HCT116 (cell line): ENCODE results near the gene CCDC9.
A peak's percentile ranks its signal among the peaks of the same experiment; 100 is the strongest.

Experiments used
- POLR2AphosphoS5 ChIP-seq: IDR thresholded peaks from 2 replicates; pipeline ENCODE4 v1.6.1; 2011; ENCODE audit warnings: mild to moderate bottlenecking, low read depth, low read length, moderate library complexity
- RAD21 ChIP-seq: IDR thresholded peaks from 2 replicates; pipeline ENCODE4 v1.6.1; 2012; ENCODE audit warnings: low read depth, mild to moderate bottlenecking
- REST ChIP-seq: IDR thresholded peaks from 2 replicates; pipeline ENCODE4 v1.6.1; 2012; ENCODE audit warnings: low read depth
- SP1 ChIP-seq: IDR thresholded peaks from 2 replicates; pipeline ENCODE4 v1.6.1; 2012; ENCODE audit warnings: low read depth
- TF ChIP-seq, protein P1 (sequence below), 3 experiments: fragments of 200-600 bp in 1 of 3; sonication (generic) in 1 of 3; IDR thresholded peaks in 2 of 3; conservative IDR thresholded peaks in 1 of 3; 2 replicates each; pipeline ENCODE4 v1.5.1; 2012 to 2017; ENCODE audit warnings: low read depth in 2 of 3, low read length in 2 of 3, antibody characterized with exemption in 1 of 3, borderline replicate concordance in 1 of 3, control low read depth in 1 of 3, mild to moderate bottlenecking in 1 of 3, mixed read lengths in 1 of 3, mixed run types in 1 of 3, moderate library complexity in 1 of 3; ENCODE audit not compliant: insufficient read depth in 1 of 3

DNA sequence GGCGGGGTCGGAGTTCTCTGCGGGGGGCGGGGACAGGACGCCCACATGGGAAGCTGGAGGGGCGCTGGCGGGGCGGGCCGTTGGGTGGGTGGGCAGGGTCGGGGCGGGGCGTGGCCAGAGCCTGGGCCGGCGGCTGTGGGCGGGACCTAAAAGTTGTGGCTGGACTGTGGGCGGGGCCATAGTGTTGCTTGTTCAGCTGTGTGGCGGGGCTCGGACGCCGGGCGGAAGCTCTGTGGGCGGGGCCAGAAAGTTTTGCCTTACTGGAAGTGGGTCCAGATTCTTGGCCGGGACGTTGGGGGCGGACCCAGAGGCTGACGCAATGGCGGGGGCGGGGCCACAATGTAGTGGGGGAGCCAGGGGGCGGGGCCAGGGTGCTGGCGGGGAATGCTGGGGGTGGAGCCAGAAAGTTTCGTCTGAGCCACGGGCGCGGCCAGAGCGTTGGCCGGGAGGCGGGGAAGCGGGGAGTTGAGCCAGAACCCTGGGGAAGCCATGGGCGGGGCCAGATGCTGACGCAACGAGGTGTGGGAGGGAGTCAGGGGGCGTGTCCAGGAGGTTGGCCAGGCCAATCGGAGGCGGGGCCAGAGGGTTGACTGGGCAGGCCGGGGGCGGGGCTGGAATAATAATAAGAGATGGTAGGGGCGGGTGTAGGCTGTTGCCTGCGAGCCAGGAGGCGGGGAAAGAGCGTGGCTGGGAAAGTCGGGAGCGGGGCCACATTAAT lies 527 bp downstream of the CCDC9 start:
- TF ChIP-seq, protein P1, sequence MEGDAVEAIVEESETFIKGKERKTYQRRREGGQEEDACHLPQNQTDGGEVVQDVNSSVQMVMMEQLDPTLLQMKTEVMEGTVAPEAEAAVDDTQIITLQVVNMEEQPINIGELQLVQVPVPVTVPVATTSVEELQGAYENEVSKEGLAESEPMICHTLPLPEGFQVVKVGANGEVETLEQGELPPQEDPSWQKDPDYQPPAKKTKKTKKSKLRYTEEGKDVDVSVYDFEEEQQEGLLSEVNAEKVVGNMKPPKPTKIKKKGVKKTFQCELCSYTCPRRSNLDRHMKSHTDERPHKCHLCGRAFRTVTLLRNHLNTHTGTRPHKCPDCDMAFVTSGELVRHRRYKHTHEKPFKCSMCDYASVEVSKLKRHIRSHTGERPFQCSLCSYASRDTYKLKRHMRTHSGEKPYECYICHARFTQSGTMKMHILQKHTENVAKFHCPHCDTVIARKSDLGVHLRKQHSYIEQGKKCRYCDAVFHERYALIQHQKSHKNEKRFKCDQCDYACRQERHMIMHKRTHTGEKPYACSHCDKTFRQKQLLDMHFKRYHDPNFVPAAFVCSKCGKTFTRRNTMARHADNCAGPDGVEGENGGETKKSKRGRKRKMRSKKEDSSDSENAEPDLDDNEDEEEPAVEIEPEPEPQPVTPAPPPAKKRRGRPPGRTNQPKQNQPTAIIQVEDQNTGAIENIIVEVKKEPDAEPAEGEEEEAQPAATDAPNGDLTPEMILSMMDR (IDR thresholded peaks at IDR 0.05 in 2 of 3, conservative IDR thresholded peaks at IDR 0.05 in 1 of 3; ENCODE audit: borderline replicate concordance in 1 of 3, insufficient read depth in 1 of 3, low read depth in 2 of 3, low read length in 2 of 3), result no peak
- TF ChIP-seq SP1 (peak; percentile 80), POLR2AphosphoS5 (no peak), RAD21 (no peak), REST (no peak)
